ENCODE results near the gene KDM1A. TPM values are rescaled to one million over a fixed set of nuclear protein-coding genes. Genes with fewer than 3 reads are reported as not detected.

Gene KDM1A
- total RNA-seq, 1 donor from 2014 or later: 164 TPM

DNA sequence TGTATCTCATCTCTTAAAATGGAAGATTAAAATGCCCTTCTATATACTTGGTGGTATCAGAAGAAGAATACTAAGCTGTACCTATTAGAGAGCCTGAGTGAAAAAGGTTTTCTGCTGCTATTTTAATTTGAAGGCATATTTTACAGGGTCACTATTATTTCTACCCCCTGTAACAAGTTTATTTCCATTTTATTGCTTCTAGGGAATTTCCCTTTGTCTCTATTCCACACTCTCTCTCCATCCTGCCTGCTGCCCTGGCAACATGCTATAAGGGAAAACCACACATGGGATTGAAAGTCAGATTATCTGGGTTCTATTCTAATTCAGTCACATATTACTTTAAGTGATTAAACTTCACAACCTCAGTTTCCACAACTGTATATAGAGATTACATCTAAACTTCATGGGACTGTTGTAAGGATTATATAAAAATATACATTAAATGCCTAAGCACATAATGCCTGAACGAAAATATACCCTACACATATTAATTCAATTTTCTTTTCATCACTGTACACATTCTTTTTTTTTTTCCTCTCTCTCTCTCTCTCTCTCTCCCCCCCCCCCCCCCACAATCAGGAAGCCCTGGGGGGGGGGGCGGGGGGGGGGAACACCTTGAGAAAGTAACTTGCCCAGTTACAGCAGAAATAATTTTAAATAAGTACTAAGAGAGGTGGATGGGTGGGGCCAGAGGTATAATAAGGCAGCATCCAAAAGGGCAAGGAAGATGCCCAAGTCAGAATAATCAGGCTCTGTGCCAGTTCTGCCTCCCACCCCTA lies 97.8 kb downstream of the KDM1A start:
- Mint-ChIP-seq H3K4me3 (no peak overlapping the region), H3K27me3 (ENCODE audit: low read depth) (no peaks in the 10 kb centered on the region), H3K4me1 (peaks cover 27% of the 10 kb centered on the region)

DNA sequence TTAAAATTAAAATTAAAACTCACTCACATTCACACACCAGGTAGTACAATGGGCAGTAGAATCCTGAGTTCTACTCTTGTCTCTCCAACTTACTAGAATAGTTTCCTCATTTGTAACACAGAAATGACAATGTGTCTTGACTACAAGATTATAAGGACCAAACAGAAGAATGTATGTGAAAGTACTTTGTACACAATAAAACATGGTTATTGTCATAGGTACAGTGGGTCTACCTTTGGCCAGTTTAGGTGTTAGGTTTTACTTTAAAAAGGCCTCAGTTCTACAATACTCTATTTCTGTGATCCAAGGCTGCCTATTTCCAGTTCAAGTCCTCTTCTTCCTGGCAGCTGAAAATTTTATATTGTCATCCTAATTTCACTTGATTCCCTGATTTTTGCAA lies 99.1 kb downstream of the KDM1A start:
- no peaks in the 10 kb centered on the region for H3K9me3 Mint-ChIP-seq
- H3K36me3 Mint-ChIP-seq: no peaks in the 10 kb centered on the region
- no peaks in the 10 kb centered on the region for H3K27me3 Mint-ChIP-seq (ENCODE audit: low read depth)
- TF ChIP-seq, protein P1, sequence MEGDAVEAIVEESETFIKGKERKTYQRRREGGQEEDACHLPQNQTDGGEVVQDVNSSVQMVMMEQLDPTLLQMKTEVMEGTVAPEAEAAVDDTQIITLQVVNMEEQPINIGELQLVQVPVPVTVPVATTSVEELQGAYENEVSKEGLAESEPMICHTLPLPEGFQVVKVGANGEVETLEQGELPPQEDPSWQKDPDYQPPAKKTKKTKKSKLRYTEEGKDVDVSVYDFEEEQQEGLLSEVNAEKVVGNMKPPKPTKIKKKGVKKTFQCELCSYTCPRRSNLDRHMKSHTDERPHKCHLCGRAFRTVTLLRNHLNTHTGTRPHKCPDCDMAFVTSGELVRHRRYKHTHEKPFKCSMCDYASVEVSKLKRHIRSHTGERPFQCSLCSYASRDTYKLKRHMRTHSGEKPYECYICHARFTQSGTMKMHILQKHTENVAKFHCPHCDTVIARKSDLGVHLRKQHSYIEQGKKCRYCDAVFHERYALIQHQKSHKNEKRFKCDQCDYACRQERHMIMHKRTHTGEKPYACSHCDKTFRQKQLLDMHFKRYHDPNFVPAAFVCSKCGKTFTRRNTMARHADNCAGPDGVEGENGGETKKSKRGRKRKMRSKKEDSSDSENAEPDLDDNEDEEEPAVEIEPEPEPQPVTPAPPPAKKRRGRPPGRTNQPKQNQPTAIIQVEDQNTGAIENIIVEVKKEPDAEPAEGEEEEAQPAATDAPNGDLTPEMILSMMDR (IDR thresholded peaks at IDR 0.05; ENCODE audit: unreplicated experiment): no peak
- no peak overlapping the region for H3K27ac Mint-ChIP-seq
- H3K4me3 Mint-ChIP-seq: no peak overlapping the region
- no peak for DNase-seq (ENCODE audit: low spot score in 2 of 2, unreplicated experiment in 2 of 2)
- H3K4me1 Mint-ChIP-seq: peaks cover 29% of the 10 kb centered on the region

More for the DNA sequence above, 97.8 kb downstream of the KDM1A start:
- H3K27ac Mint-ChIP-seq: peak overlapping the region; percentile 18
- TF ChIP-seq, protein P1 (IDR thresholded peaks at IDR 0.05; ENCODE audit: unreplicated experiment): no peak
- no peaks in the 10 kb centered on the region for H3K36me3 Mint-ChIP-seq
- no peaks in the 10 kb centered on the region for H3K9me3 Mint-ChIP-seq
- DNase-seq (ENCODE audit: low spot score in 2 of 2, unreplicated experiment in 2 of 2): no peak

DNA sequence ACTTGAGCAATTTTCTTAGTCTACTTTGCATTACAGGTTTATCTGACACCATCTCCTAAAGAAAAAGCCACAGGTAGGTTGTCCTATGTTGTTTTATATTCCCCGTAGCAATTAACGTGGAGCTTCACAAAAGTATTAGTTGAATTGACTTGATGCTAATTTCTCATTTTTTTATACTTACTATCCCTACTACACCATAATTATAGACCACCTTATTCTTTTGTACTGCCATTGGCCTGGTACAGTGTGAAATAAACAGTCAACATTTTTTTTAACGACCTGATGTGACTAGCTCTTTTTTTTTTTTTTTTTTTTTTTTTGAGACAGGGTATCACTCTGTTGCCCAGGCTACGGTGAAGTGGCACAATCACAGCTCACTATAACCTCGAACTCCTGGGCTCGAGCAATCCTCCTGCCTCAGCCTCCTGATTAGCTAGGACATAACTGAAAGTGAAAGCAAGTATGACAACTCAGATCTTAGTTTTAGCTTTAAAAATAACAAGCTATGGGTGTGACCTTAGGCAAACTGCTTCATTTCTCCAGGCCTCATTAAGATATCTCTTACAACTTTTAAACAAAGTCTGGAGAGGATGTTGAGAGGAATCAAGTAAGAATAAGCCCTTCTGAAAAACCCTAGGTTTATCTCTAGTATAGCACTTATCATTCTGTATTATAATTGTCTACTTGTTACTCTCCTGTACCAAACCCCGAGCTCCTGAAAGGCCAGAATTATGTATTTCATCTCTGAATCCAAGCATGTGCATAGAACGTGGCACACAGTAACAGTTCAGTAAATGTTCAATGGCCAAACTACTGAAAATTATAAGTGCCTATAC lies 99.9 kb downstream of the KDM1A start:
- Mint-ChIP-seq H3K27me3 (ENCODE audit: low read depth) (no peaks in the 10 kb centered on the region), H3K36me3 (no peaks in the 10 kb centered on the region), H3K27ac (no peak overlapping the region), H3K4me1 (peaks cover 32% of the 10 kb centered on the region), H3K4me3 (no peak overlapping the region), H3K9me3 (no peaks in the 10 kb centered on the region)
- TF ChIP-seq, protein P1 (IDR thresholded peaks at IDR 0.05; ENCODE audit: unreplicated experiment): no peak
- DNase-seq (ENCODE audit: low spot score in 2 of 2, unreplicated experiment in 2 of 2): no peak

DNA sequence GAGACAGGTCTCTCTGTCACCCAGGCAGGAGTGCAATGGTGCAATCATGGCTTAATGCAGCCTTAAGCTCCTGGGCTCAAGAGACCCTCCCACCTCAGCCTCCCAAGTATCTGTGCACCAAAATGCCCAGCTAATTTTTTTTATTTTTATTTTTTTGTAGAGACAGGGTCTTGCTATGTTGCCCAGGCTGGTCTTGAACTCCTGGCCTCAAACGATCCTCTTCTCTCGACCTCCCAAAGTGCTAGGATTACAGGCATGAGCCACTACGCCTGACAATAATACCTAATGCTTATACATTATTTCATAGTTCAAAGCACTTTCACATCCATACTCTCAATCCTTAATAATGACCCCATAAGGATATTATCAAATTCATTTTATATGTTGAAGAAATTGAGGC lies 101.1 kb downstream of the KDM1A start:
- H3K4me3 Mint-ChIP-seq: no peak overlapping the region
- no peaks in the 10 kb centered on the region for H3K36me3 Mint-ChIP-seq
- H3K27ac Mint-ChIP-seq: no peak overlapping the region
- DNase-seq (ENCODE audit: low spot score in 2 of 2, unreplicated experiment in 2 of 2): no peak
- TF ChIP-seq, protein P1 (IDR thresholded peaks at IDR 0.05; ENCODE audit: unreplicated experiment): no peak
- no peaks in the 10 kb centered on the region for H3K27me3 Mint-ChIP-seq (ENCODE audit: low read depth)
- H3K9me3 Mint-ChIP-seq: no peaks in the 10 kb centered on the region
- peaks cover 29% of the 10 kb centered on the region for H3K4me1 Mint-ChIP-seq

DNA sequence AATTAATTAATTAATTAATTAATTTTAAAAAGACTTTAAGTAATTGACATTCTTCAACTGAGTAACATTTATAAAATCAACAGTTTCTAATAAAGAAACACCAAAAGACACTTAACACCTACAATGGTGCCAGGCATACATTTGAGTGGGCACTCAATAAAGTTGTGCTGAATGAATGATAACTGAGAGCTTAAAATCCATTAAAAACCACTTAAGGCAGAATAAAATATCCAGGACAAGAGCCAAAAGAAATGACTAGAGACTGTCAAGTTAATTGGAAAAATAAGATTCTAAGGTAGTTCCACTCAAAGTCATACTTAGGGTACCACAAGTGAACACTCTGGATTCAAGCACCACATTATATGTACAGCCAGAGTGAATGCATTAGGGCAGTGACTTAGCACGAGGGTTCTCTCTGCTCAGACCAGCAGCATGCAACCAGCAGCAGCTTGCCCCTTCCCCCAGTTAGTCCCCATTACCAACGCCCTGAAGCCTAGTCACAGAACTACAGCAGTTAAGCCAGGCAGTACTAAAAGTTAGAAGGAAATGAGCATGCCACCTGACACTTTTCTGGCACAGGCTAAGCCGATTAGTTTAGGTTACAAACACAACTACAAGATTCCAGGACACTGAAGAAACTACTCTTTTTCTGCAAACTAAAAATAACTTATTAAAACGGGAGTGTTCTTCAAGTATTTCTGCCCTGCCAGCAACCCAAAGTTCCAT lies 102.9 kb downstream of the KDM1A start:
- no peaks in the 10 kb centered on the region for H3K36me3 Mint-ChIP-seq
- DNase-seq (ENCODE audit: low spot score in 2 of 2, unreplicated experiment in 2 of 2): no peak
- no peak overlapping the region for H3K4me3 Mint-ChIP-seq
- H3K9me3 Mint-ChIP-seq: no peaks in the 10 kb centered on the region
- TF ChIP-seq, protein P1 (IDR thresholded peaks at IDR 0.05; ENCODE audit: unreplicated experiment): no peak
- H3K27ac Mint-ChIP-seq: peak overlapping the region; percentile 54
- H3K4me1 Mint-ChIP-seq: peaks cover 39% of the 10 kb centered on the region
- no peaks in the 10 kb centered on the region for H3K27me3 Mint-ChIP-seq (ENCODE audit: low read depth)
